H1 (cell line): ENCODE results near the gene TAOK2. TPM values are rescaled to one million over a fixed set of nuclear protein-coding genes. Genes with fewer than 3 reads are reported as not detected.

Experiments used
- ASH2L ChIP-seq: fragments of 200-600, 300-600 bp; sonication (generic); IDR thresholded peaks from one replicate; pipeline ENCODE4 v1.7.1; 2017; ENCODE audit warnings: low read length
- ATF3 ChIP-seq: IDR thresholded peaks from 2 replicates; pipeline ENCODE4 v1.6.1; 2011; ENCODE audit warnings: low read depth, mild to moderate bottlenecking, low read length; ENCODE audit not compliant: insufficient read depth
- CBX5 ChIP-seq: fragments of 300-800, 300-1000 bp; sonication (generic); IDR thresholded peaks from 2 replicates; pipeline ENCODE4 v1.7.1; 2016; ENCODE audit warnings: antibody characterized with exemption, low read length, low read depth
- CTBP2 ChIP-seq: IDR thresholded peaks from 2 replicates; pipeline ENCODE4 v1.7.0; 2011; ENCODE audit warnings: borderline replicate concordance, mild to moderate bottlenecking, moderate library complexity, mixed read lengths, low read length; ENCODE audit not compliant: insufficient read depth, insufficient read length
- FOSL1 ChIP-seq: IDR thresholded peaks from 2 replicates; pipeline ENCODE4 v1.6.1; 2011; ENCODE audit warnings: mild to moderate bottlenecking, low read depth, low read length, moderate library complexity; ENCODE audit not compliant: insufficient read depth
- HDAC6 ChIP-seq: IDR thresholded peaks from one replicate; pipeline ENCODE4 v1.7.1; 2012; ENCODE audit warnings: low read depth, mild to moderate bottlenecking, inconsistent platforms, low read length, moderate library complexity
- JUN ChIP-seq: IDR thresholded peaks from 2 replicates; pipeline ENCODE4 v1.6.1; 2011; ENCODE audit warnings: low read depth, mild to moderate bottlenecking, improper control_type of control experiment, low read length
- KDM1A ChIP-seq: fragments of 200-600, 300-600 bp; sonication (generic); IDR thresholded peaks from 2 replicates; pipeline ENCODE4 v1.7.1; 2016; ENCODE audit warnings: mild to moderate bottlenecking, low read length, borderline replicate concordance
- NANOG ChIP-seq: IDR thresholded peaks from 2 replicates; pipeline ENCODE4 v1.6.1; 2011; ENCODE audit warnings: low read length, low read depth, mild to moderate bottlenecking, inconsistent platforms; ENCODE audit not compliant: insufficient read depth, poor library complexity, severe bottlenecking
- NRF1 ChIP-seq: IDR thresholded peaks from 2 replicates; pipeline ENCODE4 v1.6.1; 2011; ENCODE audit warnings: mild to moderate bottlenecking, low read depth, low read length, improper control_type of control experiment
- PHF8 ChIP-seq: fragments of 200-600 bp; sonication (generic); conservative IDR thresholded peaks from 2 replicates; pipeline ENCODE4 v1.7.1; 2012; ENCODE audit warnings: low read depth, mild to moderate bottlenecking, inconsistent platforms, low read length, moderate library complexity
- POLR2AphosphoS5 ChIP-seq: IDR thresholded peaks from 2 replicates; pipeline ENCODE4 v1.6.1; 2011; ENCODE audit warnings: low read depth, low read length
- RAD21 ChIP-seq, 2 experiments: IDR thresholded peaks in 1 of 2; conservative IDR thresholded peaks in 1 of 2; 2 replicates each; pipeline ENCODE4 v1.6.1; 2011; ENCODE audit warnings: low read depth in 2 of 2, low read length in 2 of 2, improper control_type of control experiment in 1 of 2, inconsistent platforms in 1 of 2, mild to moderate bottlenecking in 1 of 2, moderate library complexity in 1 of 2
- RNF2 ChIP-seq: fragments of 200-900, 300-1000 bp; sonication (generic); IDR thresholded peaks from 2 replicates; pipeline ENCODE4 v1.7.1; 2016; ENCODE audit warnings: borderline replicate concordance, low read depth, mild to moderate bottlenecking, antibody characterized with exemption, low read length; ENCODE audit not compliant: poor library complexity, severe bottlenecking; ENCODE audit errors: missing control alignments
- RXRA ChIP-seq: IDR thresholded peaks from 2 replicates; pipeline ENCODE4 v1.6.1; 2011; ENCODE audit warnings: low read depth, mild to moderate bottlenecking, low read length, moderate library complexity; ENCODE audit not compliant: insufficient read depth
- SAP30 ChIP-seq: fragments of 300-600 bp; sonication (generic); IDR thresholded peaks from 2 replicates; pipeline ENCODE4 v1.7.1; 2012; ENCODE audit warnings: low read length, moderate library complexity, mild to moderate bottlenecking, inconsistent platforms; ENCODE audit not compliant: insufficient read depth, insufficient replicate concordance
- SIRT6 ChIP-seq: IDR thresholded peaks from one replicate; pipeline ENCODE4 v1.7.1; 2012; ENCODE audit warnings: low read length, inconsistent platforms
- SP1 ChIP-seq: IDR thresholded peaks from 2 replicates; pipeline ENCODE4 v1.6.1; 2011; ENCODE audit warnings: low read depth, low read length
- TAF1 ChIP-seq: IDR thresholded peaks from 2 replicates; pipeline ENCODE4 v1.6.1; 2011; ENCODE audit warnings: mild to moderate bottlenecking, low read depth, low read length
- polyA plus RNA-seq, 7 experiments: library from polyadenylated mRNA; depleted of rRNA in 3 of 7; stranded (reverse) in 5 of 7; unstranded in 2 of 7; fragments of >200 nt in 5 of 7; fragments of 200-250 nt in 2 of 7; gene quantifications; 1 replicate in 5 of 7; 2 replicates in 1 of 7; 4 replicates in 1 of 7; pipeline versions ENCODE4 v1.2.1 to v1.2.3, GENCODE V29; 2011 to 2013; ENCODE audit warnings: missing spikeins in 2 of 7, mixed read lengths in 2 of 7
- total RNA-seq: library from RNA; stranded (reverse); fragmentation: NEBNext Ultra II Directional; extraction: Animal tissue kit (Norgen Biotek cat#: 25700); gene quantifications from 2 replicates; pipeline ENCODE4 v1.2.1, GENCODE V29; 2021
- TF ChIP-seq, protein P1 (sequence below): IDR thresholded peaks from 2 replicates; pipeline ENCODE4 v1.6.1; 2012; ENCODE audit warnings: low read length, inconsistent platforms

TAOK2 gene
- total and polyA plus RNA-seq, 2 of the 8 experiments (the other 6 are each of a cell fraction or from before 2014, with no cell fraction given): 13.5 to 32.6 TPM

DNA sequence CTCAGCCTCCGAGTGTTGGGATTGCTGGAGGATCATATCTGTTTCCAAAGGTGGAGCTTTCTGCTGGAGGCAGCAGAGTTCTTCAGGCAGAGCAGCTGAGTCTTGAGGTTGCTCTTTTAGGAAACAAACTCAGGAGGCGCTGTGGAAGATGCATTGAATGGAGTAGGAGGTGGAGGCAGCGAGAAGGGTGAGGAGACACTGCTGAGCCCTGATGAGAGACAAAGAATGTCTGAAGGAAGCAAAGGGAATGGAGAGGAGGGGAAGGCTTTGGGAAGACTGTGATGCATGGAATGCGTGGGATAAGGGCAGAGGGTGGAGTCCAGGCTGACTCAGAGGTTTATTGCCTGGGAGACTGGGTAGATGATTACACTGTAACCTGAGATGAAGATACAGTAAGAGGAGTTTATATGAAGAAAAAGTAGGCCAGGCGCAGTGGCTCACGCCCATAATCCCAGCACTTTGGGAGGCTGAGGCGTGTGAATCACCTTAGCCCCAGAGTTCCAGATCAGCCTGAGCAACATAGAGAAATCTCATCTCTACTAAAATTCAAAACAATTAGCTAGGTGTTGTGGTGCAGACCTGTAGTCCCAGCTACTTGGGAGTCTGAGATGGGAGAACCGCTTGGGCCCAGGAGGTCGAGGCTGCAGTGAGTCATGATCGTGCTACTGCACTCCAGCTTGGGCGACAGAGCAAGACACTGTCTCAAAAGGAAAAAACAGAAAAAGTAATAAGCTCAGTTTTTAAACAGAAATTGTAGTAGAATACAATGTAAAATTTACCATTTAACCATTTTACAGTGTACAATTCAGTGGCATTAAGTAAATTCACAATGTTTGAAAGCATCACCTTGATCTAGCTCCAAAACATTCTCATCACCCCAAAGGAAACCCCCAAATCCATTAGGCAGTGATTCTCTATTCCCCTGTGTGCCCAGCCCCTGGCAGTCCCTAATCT lies 29.5 kb upstream of the TAOK2 start (continued):
- TF ChIP-seq SAP30: no peak
- TF ChIP-seq NANOG: no peak
- no peak for TF ChIP-seq TAF1
- no peak for TF ChIP-seq ATF3
- no peak for TF ChIP-seq FOSL1
- TF ChIP-seq HDAC6: no peak
- no peak for TF ChIP-seq SIRT6
- TF ChIP-seq RAD21 (IDR thresholded peaks at IDR 0.05 in 1 of 2, conservative IDR thresholded peaks at IDR 0.05 in 1 of 2; ENCODE audit: low read depth in 2 of 2, low read length in 2 of 2): peak; percentile 25 to 31; a peak in 2 of 4 replicates
- no peak for TF ChIP-seq RXRA
- TF ChIP-seq RNF2: no peak
- TF ChIP-seq NRF1: no peak
- TF ChIP-seq SP1: 0 out of 2 replicates have a peak, but pooled peaks have one; percentile 10
- TF ChIP-seq JUN: no peak
- no peak for TF ChIP-seq POLR2AphosphoS5
- no peak for TF ChIP-seq PHF8
- no peak for TF ChIP-seq CBX5
- TF ChIP-seq KDM1A: peak; percentile 29; the same call in 1 of the 2 replicates
- TF ChIP-seq, protein P1, sequence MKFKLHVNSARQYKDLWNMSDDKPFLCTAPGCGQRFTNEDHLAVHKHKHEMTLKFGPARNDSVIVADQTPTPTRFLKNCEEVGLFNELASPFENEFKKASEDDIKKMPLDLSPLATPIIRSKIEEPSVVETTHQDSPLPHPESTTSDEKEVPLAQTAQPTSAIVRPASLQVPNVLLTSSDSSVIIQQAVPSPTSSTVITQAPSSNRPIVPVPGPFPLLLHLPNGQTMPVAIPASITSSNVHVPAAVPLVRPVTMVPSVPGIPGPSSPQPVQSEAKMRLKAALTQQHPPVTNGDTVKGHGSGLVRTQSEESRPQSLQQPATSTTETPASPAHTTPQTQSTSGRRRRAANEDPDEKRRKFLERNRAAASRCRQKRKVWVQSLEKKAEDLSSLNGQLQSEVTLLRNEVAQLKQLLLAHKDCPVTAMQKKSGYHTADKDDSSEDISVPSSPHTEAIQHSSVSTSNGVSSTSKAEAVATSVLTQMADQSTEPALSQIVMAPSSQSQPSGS: no peak
- TF ChIP-seq ASH2L: peak; percentile 63
- no peak for TF ChIP-seq CTBP2
